ENCODE data around the gene EXTL2.

- TF ChIP-seq NR1H2 (CRISPR knock-in tag; IDR thresholded peaks at IDR 0.05): no peak
- no peak for TF ChIP-seq CTCF (IDR thresholded peaks at IDR 0.05)
- TF ChIP-seq HMGXB4 (CRISPR knock-in tag; IDR thresholded peaks at IDR 0.05): no peak
- TF ChIP-seq ESRRA (CRISPR knock-in tag; IDR thresholded peaks at IDR 0.05; ENCODE audit: borderline replicate concordance): no peak
- no peak for TF ChIP-seq MAX (CRISPR knock-in tag; IDR thresholded peaks at IDR 0.05)
- no peak for TF ChIP-seq USF2 (CRISPR knock-in tag; IDR thresholded peaks at IDR 0.05)
- TF ChIP-seq SP1 (CRISPR knock-in tag; conservative IDR thresholded peaks at IDR 0.05): no peak
- no peak for TF ChIP-seq JUN (CRISPR knock-in tag; IDR thresholded peaks at IDR 0.05)
Measured at GRCh38 chr1:100893718-100894117, 924 bp downstream of the EXTL2 start.
